Myocyte (in vitro differentiated cells): ENCODE data around the gene SOS2. TPM values are rescaled to one million over a fixed set of nuclear protein-coding genes. Genes with fewer than 3 reads are reported as not detected.
A peak's percentile ranks its signal among the peaks of the same experiment; 100 is the strongest.
"Not testable (repeated sequence)": the region's sequence is repeated elsewhere in the genome, so short reads cannot be mapped to it uniquely, and the experiment has no call there.

Experiments used
- DNase-seq: peaks from one replicate; pipeline ENCODE4 v3.0.0-alpha.2; 2012; ENCODE audit warnings: low read depth
- total RNA-seq: library from RNA; depleted of rRNA; stranded (reverse); fragments of >200 nt; gene quantifications from 2 replicates; pipeline ENCODE4 v1.2.3, GENCODE V29; 2014

The SOS2 gene
- total RNA-seq, 1 donor from 2014 or later, result 40.0 TPM

- no peak for DNase-seq
Observed at GRCh38 chr14:50086321-50086711, 145.1 kb downstream of the SOS2 start.

DNA sequence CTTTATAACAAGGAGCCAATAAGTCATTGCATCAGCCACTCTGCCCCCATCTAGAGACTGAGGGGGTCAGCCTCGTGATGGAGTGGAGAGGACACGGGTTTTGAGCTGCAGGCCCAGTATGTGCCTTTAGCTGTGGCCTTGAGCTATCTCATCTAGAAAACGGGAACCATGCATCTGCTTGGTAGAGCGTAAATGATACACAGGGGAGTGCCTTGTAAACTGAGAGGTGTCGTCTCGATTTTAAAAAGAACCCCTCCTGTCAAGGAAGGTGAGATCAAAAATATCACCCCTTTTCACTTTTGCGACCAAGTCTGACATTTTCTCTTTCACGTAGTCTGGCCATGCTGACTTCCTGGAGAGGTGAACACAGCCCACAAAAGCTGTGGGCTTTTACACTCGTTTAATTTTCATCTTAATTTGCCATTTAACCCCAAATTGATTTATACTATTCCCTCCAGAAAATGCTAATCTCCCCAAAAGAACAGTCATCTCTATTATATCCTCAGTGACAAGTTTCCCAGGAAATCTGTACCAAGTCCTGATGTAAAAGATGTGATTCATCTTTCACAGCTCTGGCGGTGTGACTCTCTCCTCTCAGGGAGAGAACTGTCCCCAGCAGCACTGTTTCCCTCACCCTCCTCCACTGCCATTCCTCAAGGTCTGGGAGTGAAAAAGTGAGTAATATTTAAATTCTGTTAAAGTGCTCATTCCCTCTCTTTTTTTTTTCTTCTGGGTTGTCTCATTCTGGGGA lies 145.6 kb downstream of the SOS2 start:
- peak; percentile 22 for DNase-seq

- DNase-seq, result no peak
Observed at GRCh38 chr14:50084666-50085065, 146.7 kb downstream of the SOS2 start.

DNA sequence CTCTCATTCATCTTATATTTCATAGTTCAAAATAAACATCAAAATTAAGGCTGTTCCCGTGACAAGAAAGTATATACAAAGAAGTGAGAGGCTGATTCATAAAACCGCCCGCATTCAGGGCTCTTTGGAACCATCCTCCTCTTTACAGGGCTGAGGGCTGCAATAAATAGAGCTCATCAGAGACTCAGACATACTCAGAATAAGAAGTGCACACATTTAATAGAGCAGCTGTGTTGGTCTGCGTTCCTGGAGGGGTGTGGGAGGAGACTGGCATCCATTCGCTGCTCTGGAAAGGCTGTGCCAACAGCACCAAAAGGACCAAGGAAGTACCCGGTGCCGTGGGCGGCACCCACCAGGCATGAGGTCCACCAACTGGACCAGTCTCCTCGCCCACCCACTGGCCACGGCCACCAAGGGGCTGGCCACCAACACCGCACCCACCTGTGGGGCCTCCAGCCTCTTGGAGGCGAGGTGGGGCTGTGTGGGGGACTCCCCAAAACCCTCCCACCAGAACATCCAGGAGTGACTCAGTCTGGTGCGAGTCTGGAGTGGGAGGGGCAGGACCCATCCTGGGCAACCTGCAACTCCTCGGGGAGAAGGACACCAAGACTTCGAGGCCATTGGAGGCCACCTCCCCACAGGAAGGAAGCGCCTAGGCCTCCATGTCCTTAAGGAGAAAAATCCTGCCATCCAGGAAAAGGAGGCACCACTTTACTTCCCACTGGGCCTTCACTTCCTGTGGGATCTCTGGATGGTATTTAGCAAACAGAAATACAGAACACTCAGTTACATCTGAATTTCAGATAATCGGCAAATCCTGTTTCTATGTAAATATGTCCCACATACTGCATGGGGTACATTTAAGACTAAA lies 147.7 kb downstream of the SOS2 start:
- peak; percentile 46 for DNase-seq

- DNase-seq, result no peak
Observed at GRCh38 chr14:50082784-50083466, 148.5 kb downstream of the SOS2 start.

GRCh38 chr14:50082308-50082742 lies 149.1 kb downstream of the SOS2 start:
- no peak for DNase-seq

DNA sequence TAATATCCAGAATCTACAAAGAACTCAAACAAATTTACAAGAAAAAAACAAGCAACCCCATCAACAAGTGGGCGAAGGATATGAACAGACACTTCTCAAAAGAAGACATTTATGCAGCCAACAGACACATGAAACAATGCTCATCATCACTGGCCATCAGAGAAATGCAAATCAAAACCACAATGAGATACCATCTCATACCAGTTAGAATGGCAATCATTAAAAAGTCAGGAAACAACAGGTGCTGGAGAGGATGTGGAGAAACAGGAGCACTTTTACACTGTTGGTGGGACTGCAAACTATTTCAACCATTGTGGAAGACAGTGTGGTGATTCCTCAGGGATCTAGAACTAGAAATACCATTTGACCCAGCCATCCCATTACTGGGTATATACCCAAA lies 152.3 kb downstream of the SOS2 start:
- not testable (repeated sequence) for DNase-seq

- DNase-seq, result not testable (repeated sequence)
Observed at GRCh38 chr14:50073663-50074062, 157.7 kb downstream of the SOS2 start.

- DNase-seq, result no peak
Observed at GRCh38 chr14:50072395-50072794, 159.0 kb downstream of the SOS2 start.

GRCh38 chr14:50070840-50071548 lies 160.4 kb downstream of the SOS2 start:
- no peak for DNase-seq

GRCh38 chr14:50070230-50070629 lies 161.1 kb downstream of the SOS2 start:
- no peak for DNase-seq

GRCh38 chr14:50069325-50069724 lies 162.1 kb downstream of the SOS2 start:
- DNase-seq, result no peak

- no peak for DNase-seq
Observed at GRCh38 chr14:50068496-50068895, 162.9 kb downstream of the SOS2 start.

GRCh38 chr14:50067723-50068495 lies 163.5 kb downstream of the SOS2 start:
- no peak for DNase-seq

Other genes starting within 250 kb of the SOS2 start
- 10.3 and 11.4 TPM in 2 replicates for gene VCPKMT, start 115.0 kb downstream of the SOS2 start, total RNA-seq
- gene L2HGDH, start 80.7 kb upstream of the SOS2 start, total RNA-seq, result 7.1 and 8.2 TPM in 2 replicates
- gene DMAC2L, start 80.7 kb upstream of the SOS2 start, total RNA-seq, result 13.3 and 19.3 TPM in 2 replicates
- 1.3 and 2.6 TPM in 2 replicates for gene CDKL1, start 165.3 kb upstream of the SOS2 start, total RNA-seq